Measurements from ENCODE around the gene SEPSECS.

The SEPSECS gene

GRCh38 chr4:25078523-25078922 is 81.7 kb downstream of the SEPSECS start:
- H3K4me3 ChIP-seq (ENCODE audit: low read depth, low read length) = no peak overlapping the region
- TF ChIP-seq, protein P1, sequence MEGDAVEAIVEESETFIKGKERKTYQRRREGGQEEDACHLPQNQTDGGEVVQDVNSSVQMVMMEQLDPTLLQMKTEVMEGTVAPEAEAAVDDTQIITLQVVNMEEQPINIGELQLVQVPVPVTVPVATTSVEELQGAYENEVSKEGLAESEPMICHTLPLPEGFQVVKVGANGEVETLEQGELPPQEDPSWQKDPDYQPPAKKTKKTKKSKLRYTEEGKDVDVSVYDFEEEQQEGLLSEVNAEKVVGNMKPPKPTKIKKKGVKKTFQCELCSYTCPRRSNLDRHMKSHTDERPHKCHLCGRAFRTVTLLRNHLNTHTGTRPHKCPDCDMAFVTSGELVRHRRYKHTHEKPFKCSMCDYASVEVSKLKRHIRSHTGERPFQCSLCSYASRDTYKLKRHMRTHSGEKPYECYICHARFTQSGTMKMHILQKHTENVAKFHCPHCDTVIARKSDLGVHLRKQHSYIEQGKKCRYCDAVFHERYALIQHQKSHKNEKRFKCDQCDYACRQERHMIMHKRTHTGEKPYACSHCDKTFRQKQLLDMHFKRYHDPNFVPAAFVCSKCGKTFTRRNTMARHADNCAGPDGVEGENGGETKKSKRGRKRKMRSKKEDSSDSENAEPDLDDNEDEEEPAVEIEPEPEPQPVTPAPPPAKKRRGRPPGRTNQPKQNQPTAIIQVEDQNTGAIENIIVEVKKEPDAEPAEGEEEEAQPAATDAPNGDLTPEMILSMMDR (IDR thresholded peaks at IDR 0.05; ENCODE audit: insufficient read depth, low read depth, low read length, missing control alignments) = no peak
- no peak for DNase-seq (ENCODE audit: low read depth)

DNA sequence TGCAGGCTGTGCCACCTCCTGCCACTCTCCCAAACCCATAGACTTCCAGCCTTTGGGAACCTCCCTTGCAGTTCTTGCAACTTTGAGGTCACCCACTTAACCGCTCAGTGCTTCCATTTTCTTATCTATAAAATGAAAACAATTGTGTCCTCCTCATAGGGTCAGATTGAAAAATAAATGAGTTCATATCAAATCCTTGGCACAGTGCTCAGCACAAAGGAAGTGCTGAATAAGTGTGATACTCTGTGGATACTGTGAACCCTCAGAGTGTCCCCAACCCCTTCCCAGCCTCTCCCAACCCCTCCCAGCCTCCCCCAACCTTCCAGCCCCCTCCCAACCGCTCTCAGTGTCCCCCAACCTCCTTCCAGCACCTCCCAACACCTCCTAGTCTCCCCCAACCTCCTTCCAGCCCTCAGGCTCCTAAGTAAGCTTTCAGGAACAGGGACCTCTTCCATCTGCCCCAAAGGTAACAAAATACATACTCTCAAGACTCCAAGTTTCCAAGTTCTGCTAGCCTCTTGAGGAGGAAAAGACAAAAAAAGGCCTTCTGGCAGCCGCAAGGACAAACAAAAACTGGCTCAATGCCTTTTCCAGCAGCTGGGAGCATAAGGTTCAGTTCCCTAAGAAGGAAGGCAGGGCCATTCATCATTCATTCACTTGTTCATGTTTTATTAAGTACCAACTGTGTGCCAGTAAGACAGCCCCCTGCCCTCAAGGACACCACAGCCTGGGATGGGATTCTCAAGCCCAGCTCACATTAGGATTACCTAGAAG is 83.4 kb downstream of the SEPSECS start:
- DNase-seq (ENCODE audit: low read depth) = no peak
- TF ChIP-seq, protein P1 (IDR thresholded peaks at IDR 0.05; ENCODE audit: insufficient read depth, low read depth, low read length, missing control alignments) = no peak
- no peak overlapping the region for H3K4me3 ChIP-seq (ENCODE audit: low read depth, low read length)

GRCh38 chr4:25075851-25076250 is 84.4 kb downstream of the SEPSECS start:
- TF ChIP-seq, protein P1 (IDR thresholded peaks at IDR 0.05; ENCODE audit: insufficient read depth, low read depth, low read length, missing control alignments) = no peak
- no peak for DNase-seq (ENCODE audit: low read depth)
- H3K4me3 ChIP-seq (ENCODE audit: low read depth, low read length) = no peak overlapping the region

DNA sequence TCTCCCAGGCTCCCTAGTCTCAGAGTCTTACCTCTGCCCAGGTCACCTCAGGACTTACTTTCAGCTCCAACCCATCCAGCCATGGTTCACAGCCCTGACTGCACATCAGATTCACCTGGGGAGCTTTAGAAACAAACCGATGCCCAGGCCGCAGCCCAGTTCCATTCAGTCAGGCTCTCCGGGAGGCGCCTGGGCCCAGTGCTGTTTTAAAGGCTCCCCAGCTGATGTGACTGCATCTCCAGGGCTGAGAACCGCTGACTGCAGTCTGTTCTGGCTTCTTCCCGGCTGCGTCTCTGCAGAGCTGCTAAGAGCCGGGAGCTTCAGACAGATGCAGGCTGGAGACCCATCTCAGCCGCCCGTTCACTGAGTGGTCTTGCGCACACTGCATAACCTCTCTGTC is 85.1 kb downstream of the SEPSECS start:
- TF ChIP-seq, protein P1 (IDR thresholded peaks at IDR 0.05; ENCODE audit: insufficient read depth, low read depth, low read length, missing control alignments) = no peak
- H3K4me3 ChIP-seq (ENCODE audit: low read depth, low read length) = no peak overlapping the region
- DNase-seq (ENCODE audit: low read depth) = no peak

- no peak overlapping the region for H3K4me3 ChIP-seq (ENCODE audit: low read depth, low read length)
- TF ChIP-seq, protein P1 (IDR thresholded peaks at IDR 0.05; ENCODE audit: insufficient read depth, low read depth, low read length, missing control alignments) = no peak
- DNase-seq (ENCODE audit: low read depth) = no peak
These were observed 89.7 kb downstream of the SEPSECS start for GRCh38 chr4:25070545-25070944.

All from GM12865 (cell line).